ENCODE data around the gene SERGEF. TPM values are rescaled to one million over a fixed set of nuclear protein-coding genes. Genes with fewer than 3 reads are reported as not detected.
"Not testable (repeated sequence)": the region's sequence is repeated elsewhere in the genome, so short reads cannot be mapped to it uniquely, and the experiment has no call there.

SERGEF gene
- total RNA-seq, 3 donors from 2014 or later, result 23.6 to 45.0 (median 23.8) TPM

- DNase-seq, result no peak
- Histone ChIP-seq H3K9me3 (no peaks in the 10 kb centered on the region), H3K4me3 (no peak overlapping the region), H3K4me1 (ENCODE audit: low read depth) (no peaks in the 10 kb centered on the region), H3K36me3 (ENCODE audit: low read depth) (no peaks in the 10 kb centered on the region)
- TF ChIP-seq, protein P1, sequence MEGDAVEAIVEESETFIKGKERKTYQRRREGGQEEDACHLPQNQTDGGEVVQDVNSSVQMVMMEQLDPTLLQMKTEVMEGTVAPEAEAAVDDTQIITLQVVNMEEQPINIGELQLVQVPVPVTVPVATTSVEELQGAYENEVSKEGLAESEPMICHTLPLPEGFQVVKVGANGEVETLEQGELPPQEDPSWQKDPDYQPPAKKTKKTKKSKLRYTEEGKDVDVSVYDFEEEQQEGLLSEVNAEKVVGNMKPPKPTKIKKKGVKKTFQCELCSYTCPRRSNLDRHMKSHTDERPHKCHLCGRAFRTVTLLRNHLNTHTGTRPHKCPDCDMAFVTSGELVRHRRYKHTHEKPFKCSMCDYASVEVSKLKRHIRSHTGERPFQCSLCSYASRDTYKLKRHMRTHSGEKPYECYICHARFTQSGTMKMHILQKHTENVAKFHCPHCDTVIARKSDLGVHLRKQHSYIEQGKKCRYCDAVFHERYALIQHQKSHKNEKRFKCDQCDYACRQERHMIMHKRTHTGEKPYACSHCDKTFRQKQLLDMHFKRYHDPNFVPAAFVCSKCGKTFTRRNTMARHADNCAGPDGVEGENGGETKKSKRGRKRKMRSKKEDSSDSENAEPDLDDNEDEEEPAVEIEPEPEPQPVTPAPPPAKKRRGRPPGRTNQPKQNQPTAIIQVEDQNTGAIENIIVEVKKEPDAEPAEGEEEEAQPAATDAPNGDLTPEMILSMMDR (IDR thresholded peaks at IDR 0.05), result no peak
- intact Hi-C loops (cut with DNase I, micrococcal nuclease), result no loop called here
- ATAC-seq, result no peak
These were observed 114.8 kb downstream of the SERGEF start for GRCh38 chr11:17898071-17898470.

- DNase-seq, result no peak
- Histone ChIP-seq H3K9me3 (no peaks in the 10 kb centered on the region), H3K4me3 (no peak overlapping the region), H3K4me1 (ENCODE audit: low read depth) (no peaks in the 10 kb centered on the region), H3K36me3 (ENCODE audit: low read depth) (no peaks in the 10 kb centered on the region)
- TF ChIP-seq, protein P1 (IDR thresholded peaks at IDR 0.05), result no peak
- no peak for ATAC-seq
- intact Hi-C loops (cut with DNase I, micrococcal nuclease), result no loop called here
These were observed 115.4 kb downstream of the SERGEF start for GRCh38 chr11:17897495-17897894.

GRCh38 chr11:17896496-17897151, 116.2 kb downstream of the SERGEF start:
- intact Hi-C loops (cut with DNase I, micrococcal nuclease); H3K36me3 ChIP-seq (ENCODE audit: low read depth); DNase-seq; ATAC-seq; H3K9me3 ChIP-seq; H3K4me3 ChIP-seq; H3K4me1 ChIP-seq (ENCODE audit: low read depth): not testable (repeated sequence)

GRCh38 chr11:17894929-17895658, 117.8 kb downstream of the SERGEF start:
- no peak for ATAC-seq
- TF ChIP-seq, protein P1 (IDR thresholded peaks at IDR 0.05), result no peak
- Histone ChIP-seq H3K4me1 (ENCODE audit: low read depth) (no peaks in the 10 kb centered on the region), H3K36me3 (ENCODE audit: low read depth) (no peaks in the 10 kb centered on the region), H3K9me3 (no peaks in the 10 kb centered on the region), H3K4me3 (no peak overlapping the region)
- DNase-seq, result no peak
- intact Hi-C loops (cut with DNase I, micrococcal nuclease), result no loop called here

DNA sequence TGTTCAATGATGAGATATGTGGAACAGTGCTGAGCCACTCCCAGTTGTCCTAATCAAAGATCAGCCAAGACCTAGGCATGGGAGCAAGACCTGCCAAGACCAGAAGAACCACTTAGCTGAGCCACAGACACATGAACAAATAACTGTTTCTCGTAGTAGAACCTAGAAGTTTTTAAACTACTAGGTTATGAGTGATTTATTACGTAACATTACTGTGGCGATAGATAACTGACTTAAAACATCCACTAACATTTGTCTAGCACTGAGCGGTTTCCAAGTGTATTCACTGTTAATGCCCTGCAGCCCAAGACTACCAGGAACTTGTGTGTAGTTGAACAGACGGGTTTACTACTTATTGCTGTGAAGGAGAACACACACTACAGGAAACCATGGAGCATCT, 120.4 kb downstream of the SERGEF start:
- ATAC-seq (no peak), DNase-seq (no peak)
- no peaks in the 10 kb centered on the region for H3K4me1 ChIP-seq (ENCODE audit: low read depth)
- H3K9me3 ChIP-seq, result no peaks in the 10 kb centered on the region
- no peak overlapping the region for H3K4me3 ChIP-seq
- intact Hi-C loops (cut with DNase I, micrococcal nuclease), result no loop called here
- H3K36me3 ChIP-seq (ENCODE audit: low read depth), result no peaks in the 10 kb centered on the region
- TF ChIP-seq, protein P1 (IDR thresholded peaks at IDR 0.05), result no peak

GRCh38 chr11:17890325-17890724, 122.5 kb downstream of the SERGEF start:
- intact Hi-C loops (cut with DNase I, micrococcal nuclease), result no loop called here
- TF ChIP-seq, protein P1 (IDR thresholded peaks at IDR 0.05), result no peak
- no peaks in the 10 kb centered on the region for H3K9me3 ChIP-seq
- H3K4me1 ChIP-seq (ENCODE audit: low read depth), result no peaks in the 10 kb centered on the region
- no peak for ATAC-seq
- H3K4me3 ChIP-seq, result no peak overlapping the region
- H3K36me3 ChIP-seq (ENCODE audit: low read depth), result no peaks in the 10 kb centered on the region
- DNase-seq, result no peak
